ENCODE data around the gene LAMB4.

DNA sequence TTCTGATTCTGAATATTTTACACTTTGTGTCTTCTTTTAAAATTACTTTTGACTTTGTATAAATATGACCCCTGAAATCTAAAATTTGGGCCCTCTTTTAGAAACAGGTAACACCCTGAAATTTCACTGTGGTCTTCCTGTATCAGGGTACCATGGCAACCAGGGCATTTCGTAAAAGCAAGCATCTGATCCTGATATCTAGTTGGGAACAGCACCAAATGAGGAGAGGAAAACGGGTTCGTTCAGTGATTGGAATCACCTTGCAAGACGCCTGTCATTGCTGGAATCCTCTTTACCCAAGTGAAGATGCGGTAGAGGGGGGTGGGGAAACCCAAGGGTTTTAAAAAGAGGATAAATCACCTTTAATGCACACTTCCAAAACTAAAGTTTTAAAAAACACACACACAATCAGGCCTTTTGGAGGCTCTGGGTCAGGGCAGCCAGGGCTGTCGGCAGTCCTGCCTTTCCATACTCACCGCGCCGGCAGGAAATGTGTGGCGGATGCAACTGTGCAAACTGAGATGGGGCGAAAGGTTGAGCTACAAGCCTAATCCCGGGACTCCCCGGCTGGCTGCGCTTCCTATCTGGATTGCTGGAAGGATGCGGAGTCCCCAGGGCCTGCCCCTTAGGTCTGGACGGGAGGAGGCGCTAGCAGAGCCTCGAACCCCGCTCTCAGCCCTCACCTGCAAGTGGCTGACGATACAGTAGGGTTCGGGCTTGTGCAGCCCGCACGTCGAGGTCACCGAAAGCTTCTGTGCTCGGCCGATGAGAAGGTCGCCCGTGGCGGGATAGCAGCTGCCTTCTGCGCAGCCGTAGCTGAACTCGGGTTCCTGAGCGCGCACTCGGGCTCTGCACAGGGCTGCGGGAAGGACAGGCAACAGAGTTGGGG lies 129.0 kb downstream of the LAMB4 start:
- TF ChIP-seq POLR2AphosphoS5 (IDR thresholded peaks at IDR 0.05; ENCODE audit: low read depth, low read length) (no peak; the same call in 1 of the 2 replicates), ELF1 (IDR thresholded peaks at IDR 0.05) (no peak), TAF1 (IDR thresholded peaks at IDR 0.05; ENCODE audit: borderline replicate concordance, low read depth, low read length) (0 out of 2 replicates have a peak, but pooled peaks have one; percentile 24)
- TF ChIP-seq, protein P1, sequence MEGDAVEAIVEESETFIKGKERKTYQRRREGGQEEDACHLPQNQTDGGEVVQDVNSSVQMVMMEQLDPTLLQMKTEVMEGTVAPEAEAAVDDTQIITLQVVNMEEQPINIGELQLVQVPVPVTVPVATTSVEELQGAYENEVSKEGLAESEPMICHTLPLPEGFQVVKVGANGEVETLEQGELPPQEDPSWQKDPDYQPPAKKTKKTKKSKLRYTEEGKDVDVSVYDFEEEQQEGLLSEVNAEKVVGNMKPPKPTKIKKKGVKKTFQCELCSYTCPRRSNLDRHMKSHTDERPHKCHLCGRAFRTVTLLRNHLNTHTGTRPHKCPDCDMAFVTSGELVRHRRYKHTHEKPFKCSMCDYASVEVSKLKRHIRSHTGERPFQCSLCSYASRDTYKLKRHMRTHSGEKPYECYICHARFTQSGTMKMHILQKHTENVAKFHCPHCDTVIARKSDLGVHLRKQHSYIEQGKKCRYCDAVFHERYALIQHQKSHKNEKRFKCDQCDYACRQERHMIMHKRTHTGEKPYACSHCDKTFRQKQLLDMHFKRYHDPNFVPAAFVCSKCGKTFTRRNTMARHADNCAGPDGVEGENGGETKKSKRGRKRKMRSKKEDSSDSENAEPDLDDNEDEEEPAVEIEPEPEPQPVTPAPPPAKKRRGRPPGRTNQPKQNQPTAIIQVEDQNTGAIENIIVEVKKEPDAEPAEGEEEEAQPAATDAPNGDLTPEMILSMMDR (IDR thresholded peaks at IDR 0.05), result peak; percentile 53
